Measurements from ENCODE around the gene RPL38.

Gene RPL38

DNA sequence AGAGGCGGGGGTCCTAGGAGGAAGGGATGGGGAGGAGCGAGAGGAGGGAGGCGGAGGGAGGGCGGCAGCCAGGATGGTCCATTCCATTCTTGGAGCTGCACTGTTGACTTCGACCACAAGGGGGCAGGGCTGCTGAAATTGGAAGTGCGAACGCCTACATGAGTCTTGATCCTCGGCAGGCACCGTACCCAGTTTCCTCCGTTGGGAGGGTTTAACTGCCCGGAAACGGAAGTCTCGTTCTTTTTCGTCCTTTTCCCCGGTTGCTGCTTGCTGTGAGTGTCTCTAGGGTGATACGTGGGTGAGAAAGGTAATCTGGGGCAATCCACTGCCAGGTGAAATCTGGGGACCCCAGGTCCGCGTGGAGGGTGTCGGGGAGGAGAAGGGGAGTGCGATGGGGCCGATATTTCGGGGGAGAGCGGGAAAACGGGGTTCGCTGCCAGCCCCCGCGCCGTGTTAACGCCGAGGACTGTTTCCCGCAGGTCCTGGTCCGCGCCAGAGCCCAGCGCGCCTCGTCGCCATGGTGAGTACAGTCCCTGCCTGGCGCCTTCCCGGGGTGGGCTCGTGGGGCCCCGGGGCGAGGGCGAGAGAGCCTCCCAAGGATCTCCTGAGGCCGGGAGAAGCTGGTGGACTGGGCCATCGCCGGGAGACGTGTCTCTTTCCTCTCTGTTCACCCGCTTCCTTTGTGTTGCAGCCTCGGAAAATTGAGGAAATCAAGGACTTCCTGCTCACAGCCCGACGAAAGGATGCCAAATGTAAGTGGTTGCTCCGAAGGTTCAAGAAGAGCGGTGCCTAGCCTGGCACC is at the start of gene RPL38:
RPL38 (plus strand) TSS at position 240 of the 802 bp plus-strand sequence; CDS start at position 518, 278 bp downstream.
- no peak for TF ChIP-seq ZFX (IDR thresholded peaks at IDR 0.05; ENCODE audit: borderline replicate concordance)
- TF ChIP-seq, protein P1, sequence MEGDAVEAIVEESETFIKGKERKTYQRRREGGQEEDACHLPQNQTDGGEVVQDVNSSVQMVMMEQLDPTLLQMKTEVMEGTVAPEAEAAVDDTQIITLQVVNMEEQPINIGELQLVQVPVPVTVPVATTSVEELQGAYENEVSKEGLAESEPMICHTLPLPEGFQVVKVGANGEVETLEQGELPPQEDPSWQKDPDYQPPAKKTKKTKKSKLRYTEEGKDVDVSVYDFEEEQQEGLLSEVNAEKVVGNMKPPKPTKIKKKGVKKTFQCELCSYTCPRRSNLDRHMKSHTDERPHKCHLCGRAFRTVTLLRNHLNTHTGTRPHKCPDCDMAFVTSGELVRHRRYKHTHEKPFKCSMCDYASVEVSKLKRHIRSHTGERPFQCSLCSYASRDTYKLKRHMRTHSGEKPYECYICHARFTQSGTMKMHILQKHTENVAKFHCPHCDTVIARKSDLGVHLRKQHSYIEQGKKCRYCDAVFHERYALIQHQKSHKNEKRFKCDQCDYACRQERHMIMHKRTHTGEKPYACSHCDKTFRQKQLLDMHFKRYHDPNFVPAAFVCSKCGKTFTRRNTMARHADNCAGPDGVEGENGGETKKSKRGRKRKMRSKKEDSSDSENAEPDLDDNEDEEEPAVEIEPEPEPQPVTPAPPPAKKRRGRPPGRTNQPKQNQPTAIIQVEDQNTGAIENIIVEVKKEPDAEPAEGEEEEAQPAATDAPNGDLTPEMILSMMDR (IDR thresholded peaks at IDR 0.05): peak; percentile 90

DNA sequence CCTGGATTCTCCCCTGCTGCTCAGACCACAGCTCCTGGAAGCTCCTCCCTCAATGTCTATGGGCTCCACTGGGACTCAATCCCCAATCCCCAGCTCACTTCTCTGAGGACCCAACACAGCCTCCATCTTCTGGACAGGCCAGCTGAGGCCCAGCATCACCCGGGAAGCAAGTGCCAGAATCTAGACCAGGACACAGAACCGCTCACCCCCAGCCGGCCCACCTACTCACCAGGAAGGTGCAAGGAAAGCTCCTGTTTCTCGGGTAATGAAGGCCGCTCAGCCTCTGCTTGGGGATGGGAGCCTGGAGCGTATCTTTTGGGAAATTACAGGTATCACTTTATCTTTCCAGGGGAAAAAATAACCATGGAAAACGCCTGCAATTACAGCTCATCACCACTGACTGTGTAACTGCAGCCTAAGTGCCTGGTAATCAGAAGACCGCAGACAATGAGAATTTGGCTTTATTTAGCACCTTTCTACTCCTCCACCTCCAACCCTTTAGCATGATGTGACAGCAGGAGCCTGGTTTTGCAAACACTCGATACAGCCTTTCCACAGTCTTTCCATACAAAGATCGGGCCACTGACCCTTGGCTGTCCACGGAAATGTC is 49.6 kb upstream of the RPL38 start:
- TF ChIP-seq, protein P1 (IDR thresholded peaks at IDR 0.05): no peak
- no peak for TF ChIP-seq ZFX (IDR thresholded peaks at IDR 0.05; ENCODE audit: borderline replicate concordance)
- no peak overlapping the region for H3K27ac ChIP-seq

More for the DNA sequence above, at the start of gene RPL38:
- H3K27ac ChIP-seq: peak within 1 kb of the TSS; percentile 76

DNA sequence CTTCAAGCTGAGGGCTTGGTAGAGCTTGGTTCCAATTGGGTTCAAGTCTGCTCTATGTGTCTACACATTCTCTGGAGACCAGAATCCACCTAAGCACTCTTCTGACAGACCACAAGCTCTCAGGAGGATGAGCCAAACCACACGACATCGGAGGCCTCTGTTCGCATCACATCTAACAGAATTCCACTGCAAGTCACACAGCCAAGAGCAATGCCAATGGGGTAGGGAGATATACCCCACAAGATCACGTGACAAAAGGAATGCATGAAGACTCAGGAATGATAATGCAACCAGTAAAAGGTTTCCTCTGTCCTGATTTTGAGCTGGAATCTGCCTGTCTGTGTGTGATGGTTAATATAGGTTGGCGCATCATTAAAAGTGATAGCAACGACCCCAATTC is 46.6 kb upstream of the RPL38 start:
- no peak overlapping the region for H3K27ac ChIP-seq
- no peak for TF ChIP-seq ZFX (IDR thresholded peaks at IDR 0.05; ENCODE audit: borderline replicate concordance)
- TF ChIP-seq, protein P1 (IDR thresholded peaks at IDR 0.05): no peak

DNA sequence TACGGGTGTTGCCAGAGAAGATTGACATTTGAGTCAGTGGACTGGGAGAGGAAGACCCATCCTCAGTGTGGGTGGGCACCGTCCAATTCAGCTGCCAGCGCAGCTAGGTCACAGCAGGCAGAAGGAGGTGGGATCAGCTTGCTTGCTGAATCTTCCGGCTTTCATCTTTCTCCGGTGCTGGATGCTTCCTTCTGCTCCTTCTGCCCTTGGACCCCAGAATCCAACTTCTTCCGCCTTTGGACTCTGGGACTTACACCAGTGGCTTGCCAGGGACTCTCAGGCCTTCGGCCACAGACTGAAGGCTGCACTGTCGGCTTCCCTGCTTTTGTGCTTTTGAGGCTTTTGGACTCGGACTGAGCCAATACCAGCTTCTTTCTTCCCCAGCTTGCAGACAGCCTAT is 46.1 kb upstream of the RPL38 start:
- H3K27ac ChIP-seq: no peak overlapping the region
- no peak for TF ChIP-seq ZFX (IDR thresholded peaks at IDR 0.05; ENCODE audit: borderline replicate concordance)
- TF ChIP-seq, protein P1 (IDR thresholded peaks at IDR 0.05): no peak

DNA sequence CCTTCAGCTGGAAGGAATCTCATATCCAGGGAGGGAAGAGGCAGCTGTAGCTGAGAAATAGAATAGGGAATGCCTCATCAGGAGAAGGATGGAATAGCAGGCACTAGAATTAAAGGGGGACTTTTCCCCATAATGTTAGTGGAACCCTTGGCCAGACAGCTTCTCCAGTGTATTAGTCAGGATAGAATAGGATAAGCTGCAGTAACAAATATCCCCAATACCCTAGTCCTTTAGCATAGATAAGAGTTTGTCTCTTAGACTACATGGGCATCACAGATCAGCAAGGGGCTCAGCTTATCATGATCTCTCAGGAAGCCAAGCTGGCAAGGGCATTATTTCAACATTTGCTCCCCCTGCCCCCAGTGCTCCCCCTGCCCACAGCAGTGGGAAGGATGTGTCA is 44.7 kb upstream of the RPL38 start:
- TF ChIP-seq ZFX (IDR thresholded peaks at IDR 0.05; ENCODE audit: borderline replicate concordance): no peak
- TF ChIP-seq, protein P1 (IDR thresholded peaks at IDR 0.05): no peak
- no peak overlapping the region for H3K27ac ChIP-seq

DNA sequence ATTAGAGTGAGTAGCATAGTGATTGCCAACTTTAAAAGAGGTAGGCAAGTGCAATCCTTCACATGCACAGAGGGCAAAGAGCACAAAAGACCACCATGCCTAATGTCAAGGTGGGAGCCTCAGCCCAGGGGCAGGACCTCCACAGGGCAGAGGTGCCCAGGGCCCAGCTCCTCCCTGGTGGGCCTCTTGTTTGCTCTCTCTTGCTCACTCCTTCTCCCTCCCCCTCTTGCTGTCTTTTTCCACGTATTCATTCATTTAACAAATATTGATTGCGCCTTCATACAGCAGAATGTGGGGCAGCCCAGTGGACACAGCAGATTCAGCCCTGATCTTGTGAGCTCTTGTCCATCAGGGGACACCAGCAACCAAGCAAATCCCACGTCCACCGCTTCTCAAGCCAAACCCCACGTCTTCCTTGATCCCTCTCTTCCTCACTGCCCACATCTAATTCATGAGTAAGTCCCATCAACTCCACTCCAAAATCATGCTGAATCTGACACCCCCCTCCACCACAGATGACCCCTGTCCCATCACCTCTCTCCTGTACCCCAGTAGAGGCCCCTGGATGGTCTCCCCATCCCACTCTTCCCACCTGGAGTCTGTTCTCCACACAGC is 44.1 kb upstream of the RPL38 start:
- H3K27ac ChIP-seq: no peak overlapping the region
- TF ChIP-seq ZFX (IDR thresholded peaks at IDR 0.05; ENCODE audit: borderline replicate concordance): no peak
- TF ChIP-seq, protein P1 (IDR thresholded peaks at IDR 0.05): no peak

Data from 22Rv1 (cell line).